K562 (cell line): ENCODE results near the gene OSGEP. TPM values are rescaled to one million over a fixed set of nuclear protein-coding genes. Genes with fewer than 3 reads are reported as not detected.

Experiments used
- DIDO1 ChIP-seq: fragments of 450-650 bp; IDR thresholded peaks from 2 replicates; pipeline ENCODE4 v1.6.1; 2016; ENCODE audit warnings: low read depth, missing biosample characterization, missing genetic modification characterization
- HDAC1 ChIP-seq, 2 experiments: fragments of 450-650 bp; IDR thresholded peaks; 2 replicates each; pipeline ENCODE4 v1.6.1; 2016 to 2017; ENCODE audit warnings: inconsistent platforms in 1 of 2, mild to moderate bottlenecking in 1 of 2, moderate library complexity in 1 of 2
- PHTF2 ChIP-seq: fragments of 250-450 bp; sonication (Bioruptor Pico); IDR thresholded peaks from 2 replicates; pipeline ENCODE4 v1.5.0; 2021; ENCODE audit warnings: mild to moderate bottlenecking
- SETDB1 ChIP-seq: IDR thresholded peaks from one replicate; pipeline ENCODE4 v1.6.1; 2012; ENCODE audit warnings: low read length, control low read depth, inconsistent platforms
- SIN3A ChIP-seq, 2 experiments: fragments of 150-350 bp in 1 of 2; IDR thresholded peaks; 2 replicates each; pipeline ENCODE4 v1.6.1; 2011 to 2016; ENCODE audit warnings: borderline replicate concordance in 2 of 2, low read depth in 2 of 2, low read length in 2 of 2, mild to moderate bottlenecking in 2 of 2, moderate library complexity in 2 of 2; ENCODE audit not compliant: control insufficient read depth in 1 of 2
- SLC30A9 ChIP-seq: fragments of 250-450 bp; sonication (Bioruptor Pico); IDR thresholded peaks from 2 replicates; pipeline ENCODE4 v1.8.0; 2022; ENCODE audit warnings: mild to moderate bottlenecking, moderate library complexity
- SMC3 ChIP-seq: conservative IDR thresholded peaks from 2 replicates; pipeline ENCODE4 v1.6.1; 2011; ENCODE audit warnings: low read depth, low read length, improper control_type of control experiment; ENCODE audit not compliant: insufficient read depth
- TEAD2 ChIP-seq: fragments of 450-650 bp; IDR thresholded peaks from 2 replicates; pipeline ENCODE4 v1.6.1; 2016; ENCODE audit warnings: missing genetic modification characterization, control low read depth, missing compliant biosample characterization
- TOE1 ChIP-seq, 2 experiments: fragments of 450-650 bp in 1 of 2; sonication (generic) in 1 of 2; formaldehyde crosslinking in 1 of 2; IDR thresholded peaks; 2 replicates each; pipeline versions ENCODE4 v1.7.1 to v1.8.0; 2016 to 2022; ENCODE audit warnings: borderline replicate concordance in 2 of 2, mild to moderate bottlenecking in 2 of 2, antibody characterized with exemption in 1 of 2, inconsistent platforms in 1 of 2, low read depth in 1 of 2, missing genetic modification reagents in 1 of 2, moderate library complexity in 1 of 2
- ZBTB11 ChIP-seq, 3 experiments: fragments of 200-800 bp in 1 of 3; fragments of 250-450 bp in 1 of 3; fragments of 450-650 bp in 1 of 3; sonication (Bioruptor Pico) in 1 of 3; sonication (Bioruptor generic) in 1 of 3; formaldehyde crosslinking in 1 of 3; IDR thresholded peaks; 2 replicates each; pipeline versions ENCODE4 v1.6.1 to v1.8.0; 2016 to 2022; ENCODE audit warnings: mild to moderate bottlenecking in 2 of 3, missing genetic modification characterization in 2 of 3, missing compliant biosample characterization in 1 of 3, moderate library complexity in 1 of 3
- ZBTB40 ChIP-seq, 2 experiments: fragments of 450-650 bp in 1 of 2; sonication (generic) in 1 of 2; formaldehyde crosslinking in 1 of 2; IDR thresholded peaks; 2 replicates each; pipeline versions ENCODE4 v1.7.1 to v1.9.0; 2016 to 2022; ENCODE audit warnings: inconsistent platforms in 1 of 2, mild to moderate bottlenecking in 1 of 2, missing genetic modification reagents in 1 of 2
- ZNF197 ChIP-seq: fragments of 200-800 bp; sonication (Bioruptor generic); IDR thresholded peaks from 2 replicates; pipeline ENCODE4 v1.6.1; 2016; ENCODE audit warnings: low read depth, missing genetic modification characterization, missing compliant biosample characterization
- ZNF263 ChIP-seq: sonication (generic); formaldehyde crosslinking; IDR thresholded peaks from 2 replicates; pipeline ENCODE4 v1.8.0; 2022; ENCODE audit warnings: mild to moderate bottlenecking, missing genetic modification reagents, borderline replicate concordance
- ZNF282 ChIP-seq: sonication (generic); formaldehyde crosslinking; IDR thresholded peaks from 2 replicates; pipeline ENCODE4 v1.8.1; 2023; ENCODE audit warnings: missing genetic modification reagents
- ZNF324 ChIP-seq: fragments of 250-450 bp; sonication (Bioruptor Pico); IDR thresholded peaks from 2 replicates; pipeline ENCODE4 v1.4.0; 2020; ENCODE audit warnings: mild to moderate bottlenecking
- polyA plus RNA-seq, 8 experiments: library from polyadenylated mRNA; depleted of rRNA in 4 of 8; stranded (reverse) in 5 of 8; unstranded in 3 of 8; fragments of >200 nt; fragmentation: Nextera tagmentation in 2 of 8; fragmentation: Illumina TruSeq in 1 of 8; extraction: Ambion mirVana in 2 of 8; extraction: Trizol in 1 of 8; gene quantifications; 2 replicates each; pipeline versions ENCODE4 v1.2.1 to v1.2.3, GENCODE V29; 2011 to 2014; ENCODE audit warnings: inconsistent platforms in 1 of 8, missing spikeins in 1 of 8
- total RNA-seq, 7 experiments: library from RNA; depleted of rRNA in 6 of 7; stranded (reverse); fragments of >200 nt in 6 of 7; fragmentation: Illumina TruSeq in 2 of 7; extraction: Trizol in 2 of 7; gene quantifications; 2 replicates each; pipeline versions ENCODE4 v1.2.1 to v1.2.3, GENCODE V29; 2011 to 2021; ENCODE audit warnings: low replicate concordance in 1 of 7

OSGEP gene
- total and polyA plus RNA-seq, 9 of the 15 experiments (the other 6 are each of a cell fraction or from before 2014, with no cell fraction given): 32.1 to 59.2 (median 44.1) TPM

GRCh38 chr14:20482382-20482781 is 27.8 kb upstream of the OSGEP start (continued):
- TF ChIP-seq ZBTB11 (CRISPR knock-in tag; IDR thresholded peaks at IDR 0.05): no peak
- TF ChIP-seq PHTF2 (CRISPR knock-in tag): no peak
- no peak for TF ChIP-seq TOE1 (IDR thresholded peaks at IDR 0.05; ENCODE audit: borderline replicate concordance)
- TF ChIP-seq TOE1 (CRISPR knock-in tag; IDR thresholded peaks at IDR 0.05; ENCODE audit: borderline replicate concordance, low read depth): no peak
- TF ChIP-seq SIN3A (IDR thresholded peaks at IDR 0.05; ENCODE audit: borderline replicate concordance in 2 of 2, control insufficient read depth in 1 of 2, low read depth in 2 of 2, low read length in 2 of 2): no peak
- no peak for TF ChIP-seq SMC3
- no peak for TF ChIP-seq ZNF282
- no peak for TF ChIP-seq SETDB1
- TF ChIP-seq HDAC1 (IDR thresholded peaks at IDR 0.05): no peak
- no peak for TF ChIP-seq SLC30A9 (CRISPR knock-in tag)
- TF ChIP-seq TEAD2 (tag): no peak
- TF ChIP-seq ZNF197: no peak
- no peak for TF ChIP-seq ZNF263 (CRISPR knock-in tag)
- TF ChIP-seq ZNF324 (CRISPR knock-in tag): no peak
- TF ChIP-seq DIDO1 (tag): no peak
- TF ChIP-seq ZBTB40 (IDR thresholded peaks at IDR 0.05): no peak
- no peak for TF ChIP-seq ZBTB40 (CRISPR knock-in tag; IDR thresholded peaks at IDR 0.05)
